ENCODE results near the gene GALNT1. TPM values are rescaled to one million over a fixed set of nuclear protein-coding genes. Genes with fewer than 3 reads are reported as not detected.

GALNT1 gene
- total RNA-seq, 4 donors from 2014 or later, result 42.7 to 59.7 (median 54.1) TPM

GRCh38 chr18:35662293-35663062 is 80.9 kb downstream of the GALNT1 start:
- DNase-seq (ENCODE audit: low spot score), result no peak
- TF ChIP-seq, protein P1, sequence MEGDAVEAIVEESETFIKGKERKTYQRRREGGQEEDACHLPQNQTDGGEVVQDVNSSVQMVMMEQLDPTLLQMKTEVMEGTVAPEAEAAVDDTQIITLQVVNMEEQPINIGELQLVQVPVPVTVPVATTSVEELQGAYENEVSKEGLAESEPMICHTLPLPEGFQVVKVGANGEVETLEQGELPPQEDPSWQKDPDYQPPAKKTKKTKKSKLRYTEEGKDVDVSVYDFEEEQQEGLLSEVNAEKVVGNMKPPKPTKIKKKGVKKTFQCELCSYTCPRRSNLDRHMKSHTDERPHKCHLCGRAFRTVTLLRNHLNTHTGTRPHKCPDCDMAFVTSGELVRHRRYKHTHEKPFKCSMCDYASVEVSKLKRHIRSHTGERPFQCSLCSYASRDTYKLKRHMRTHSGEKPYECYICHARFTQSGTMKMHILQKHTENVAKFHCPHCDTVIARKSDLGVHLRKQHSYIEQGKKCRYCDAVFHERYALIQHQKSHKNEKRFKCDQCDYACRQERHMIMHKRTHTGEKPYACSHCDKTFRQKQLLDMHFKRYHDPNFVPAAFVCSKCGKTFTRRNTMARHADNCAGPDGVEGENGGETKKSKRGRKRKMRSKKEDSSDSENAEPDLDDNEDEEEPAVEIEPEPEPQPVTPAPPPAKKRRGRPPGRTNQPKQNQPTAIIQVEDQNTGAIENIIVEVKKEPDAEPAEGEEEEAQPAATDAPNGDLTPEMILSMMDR (IDR thresholded peaks at IDR 0.05), result no peak
- ATAC-seq (ENCODE audit: low FRiP score), result no peak

GRCh38 chr18:35671966-35672603 is 90.5 kb downstream of the GALNT1 start:
- DNase-seq (ENCODE audit: low spot score), result no peak
- ATAC-seq (ENCODE audit: low FRiP score), result no peak
- TF ChIP-seq, protein P1 (IDR thresholded peaks at IDR 0.05), result no peak

- no peak for ATAC-seq (ENCODE audit: low FRiP score)
- TF ChIP-seq, protein P1 (IDR thresholded peaks at IDR 0.05), result no peak
- DNase-seq (ENCODE audit: low spot score), result no peak
Measured at GRCh38 chr18:35672897-35673296, 91.4 kb downstream of the GALNT1 start.

DNA sequence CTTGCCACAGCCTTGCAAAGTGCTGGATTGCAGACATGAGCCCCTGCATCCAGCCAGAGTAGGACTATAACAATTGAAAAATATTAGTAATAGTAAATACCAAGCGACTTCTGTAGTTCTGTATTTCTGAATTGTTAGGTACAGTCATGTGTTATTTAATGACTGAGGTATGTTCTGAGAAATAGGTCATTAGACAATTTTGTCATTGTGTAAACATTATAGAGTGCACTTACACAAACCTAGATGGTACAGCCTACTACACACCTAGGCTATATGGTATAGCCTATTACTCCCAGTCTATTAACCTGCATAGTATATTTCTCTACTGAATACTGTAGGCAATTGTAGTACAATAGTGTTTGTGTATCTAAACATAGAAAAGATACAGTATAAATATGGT is 92.1 kb downstream of the GALNT1 start:
- ATAC-seq (ENCODE audit: low FRiP score), result no peak
- DNase-seq (ENCODE audit: low spot score), result no peak
- TF ChIP-seq, protein P1 (IDR thresholded peaks at IDR 0.05), result no peak

- no peak for DNase-seq (ENCODE audit: low spot score)
- TF ChIP-seq, protein P1 (IDR thresholded peaks at IDR 0.05), result no peak
- no peak for ATAC-seq (ENCODE audit: low FRiP score)
Measured at GRCh38 chr18:35680139-35680551, 98.6 kb downstream of the GALNT1 start.

DNA sequence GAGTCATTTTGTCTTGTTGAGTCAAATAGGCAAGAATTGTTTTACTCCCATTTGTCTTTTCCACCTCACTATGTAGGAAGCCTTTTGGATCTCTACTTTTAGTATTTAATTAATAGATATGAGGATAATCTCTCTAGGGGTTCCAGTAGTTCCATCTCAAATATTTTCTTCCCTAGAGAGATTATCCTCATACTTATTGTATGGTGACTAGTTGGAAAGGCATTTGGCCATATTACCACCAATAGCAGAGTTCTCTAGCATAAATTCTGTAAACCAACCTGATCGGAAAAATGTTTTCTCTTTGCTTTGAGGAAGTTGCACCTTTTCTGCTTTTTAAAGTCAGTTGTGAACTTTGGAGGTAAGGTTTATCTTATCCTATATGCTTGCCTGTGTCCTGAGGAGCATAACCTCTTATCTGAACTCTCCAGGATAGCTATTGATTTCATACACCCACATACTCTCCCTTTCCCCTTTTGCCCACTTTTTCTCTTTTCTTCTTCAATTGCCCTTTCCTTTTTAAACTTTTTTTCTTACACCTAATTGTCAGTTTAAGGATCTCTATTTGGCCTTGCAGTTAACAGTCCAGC is 100.8 kb downstream of the GALNT1 start:
- TF ChIP-seq, protein P1 (IDR thresholded peaks at IDR 0.05), result no peak
- no peak for DNase-seq (ENCODE audit: low spot score)

More for the DNA sequence above, 100.8 kb downstream of the GALNT1 start:
- ATAC-seq (ENCODE audit: low FRiP score), result no peak
